HepG2 (cell line): Measurements from ENCODE around the gene CPLANE1. TPM values are rescaled to one million over a fixed set of nuclear protein-coding genes. Genes with fewer than 3 reads are reported as not detected.
A peak's percentile ranks its signal among the peaks of the same experiment; 100 is the strongest.

Experiments
- ATAC-seq: fragments of 200-7000 bp; cut with Tn5 transposase; 3 replicates; pipeline ENCODE4 v1.9.1; 2020; ENCODE audit warnings: mild to moderate bottlenecking, moderate library complexity
- BruUV-seq: library from RNA; stranded (reverse); fragments of 400-500 nt; replicated peaks from 2 replicates; lab custom pipeline; 2021; lab: Mats Ljungman, UMichigan
- CTCF ChIA-PET: fragments of 300-600 bp; formaldehyde crosslinking; extraction: SDS; loops from one replicate; lab custom pipeline; 2021; ENCODE audit warnings: low total read pairs, inconsistent platforms, low intra/inter-chr PET ratio; lab: Yijun Ruan, JAX
- POLR2A ChIA-PET: fragments of 350-600 bp; sonication (Branson Sonifier 250); formaldehyde crosslinking; loops from one replicate; lab custom pipeline; 2020; ENCODE audit warnings: antibody characterized with exemption, inconsistent platforms; lab: Yijun Ruan, JAX
- DNase-seq: peaks from one replicate; pipeline ENCODE4 v3.0.0-alpha.2; 2015; ENCODE audit warnings: low spot score
- FAIRE-seq: peaks from 3 replicates; lab custom pipeline; 2011; peaks lifted over from hg19 to GRCh38; lab: Jason Lieb, UNC
- H2AFZ ChIP-seq: one replicate; pipeline ENCODE4 v1.6.1; 2011; ENCODE audit warnings: low read length, inconsistent platforms
- H3K27ac ChIP-seq: fragments of 300-600 bp; 3 replicates; pipeline ENCODE4 v1.8.0; 2011; ENCODE audit warnings: mixed run types, mild to moderate bottlenecking, mixed read lengths, low read length, inconsistent platforms; ENCODE audit not compliant: insufficient read depth; ENCODE audit errors: extremely low read length
- H3K27me3 ChIP-seq, 2 experiments: fragments of 200-600 bp in 1 of 2; 2 replicates in 1 of 2; 3 replicates in 1 of 2; pipeline versions ENCODE4 v1.6.0 to v1.8.0; 2011; ENCODE audit warnings: low read length in 2 of 2, mild to moderate bottlenecking in 2 of 2, moderate library complexity in 2 of 2, inconsistent platforms in 1 of 2; ENCODE audit not compliant: insufficient read depth in 2 of 2, control insufficient read depth in 1 of 2
- H3K36me3 ChIP-seq, 2 experiments: fragments of 200-600 bp in 1 of 2; replicated peaks in 1 of 2; 2 replicates in 1 of 2; 3 replicates in 1 of 2; pipeline versions ENCODE4 v1.5.1 to v1.8.0; 2011; ENCODE audit warnings: low read length in 2 of 2, inconsistent platforms in 1 of 2; ENCODE audit not compliant: insufficient read depth in 2 of 2, control insufficient read depth in 1 of 2
- H3K4me1 ChIP-seq: 2 replicates; pipeline ENCODE4 v1.5.1; 2012; ENCODE audit warnings: low read length, inconsistent platforms; ENCODE audit not compliant: insufficient read depth
- H3K4me2 ChIP-seq: 2 replicates; pipeline ENCODE4 v1.6.0; 2011; ENCODE audit warnings: low read depth, low read length, inconsistent platforms
- H3K4me3 ChIP-seq, 3 experiments: fragments of 200-600 bp in 1 of 3; sonication (generic), shearing (Covaris generic) in 1 of 3; replicated peaks in 1 of 3; 2 replicates each; pipeline ENCODE4 v1.5.1; 2011 to 2016; ENCODE audit warnings: low read length in 3 of 3, inconsistent platforms in 2 of 3, low read depth in 2 of 3, mild to moderate bottlenecking in 2 of 3, control low read depth in 1 of 3, mixed read lengths in 1 of 3; ENCODE audit not compliant: insufficient read depth in 1 of 3
- H3K79me2 ChIP-seq: one replicate; pipeline ENCODE4 v1.6.1; 2011; ENCODE audit warnings: low read length, inconsistent platforms; ENCODE audit not compliant: insufficient read depth
- H3K9ac ChIP-seq: 2 replicates; pipeline ENCODE4 v1.6.0; 2011; ENCODE audit warnings: mild to moderate bottlenecking, low read depth, low read length, inconsistent platforms; ENCODE audit not compliant: insufficient read depth
- H3K9me3 ChIP-seq: 2 replicates; pipeline ENCODE4 v1.5.1; 2012; ENCODE audit warnings: mild to moderate bottlenecking, low read length
- H4K20me1 ChIP-seq: 2 replicates; pipeline ENCODE4 v1.6.0; 2011; ENCODE audit warnings: inconsistent platforms, mild to moderate bottlenecking, low read length, moderate library complexity; ENCODE audit not compliant: insufficient read depth
- DMAP1 ChIP-seq: IDR thresholded peaks from 2 replicates; pipeline ENCODE4 v1.6.1; 2016
- DNMT3B ChIP-seq: conservative IDR thresholded peaks from 2 replicates; pipeline ENCODE4 v1.6.1; 2016; ENCODE audit warnings: missing biosample characterization, control low read depth
- GZF1 ChIP-seq: sonication (generic); formaldehyde crosslinking; IDR thresholded peaks from 2 replicates; pipeline ENCODE4 v1.5.1; 2020; ENCODE audit warnings: mild to moderate bottlenecking, missing genetic modification reagents
- HCFC1 ChIP-seq: fragments of 150-350 bp; IDR thresholded peaks from 2 replicates; pipeline ENCODE4 v1.6.1; 2014; ENCODE audit warnings: low read depth, low read length
- HHEX ChIP-seq: IDR thresholded peaks from 2 replicates; pipeline ENCODE4 v1.6.1; 2016; ENCODE audit warnings: control low read depth
- IRF9 ChIP-seq: sonication (generic); formaldehyde crosslinking; IDR thresholded peaks from 2 replicates; pipeline ENCODE4 v1.8.0; 2022; ENCODE audit warnings: missing genetic modification reagents, mild to moderate bottlenecking, borderline replicate concordance
- JARID2 ChIP-seq: sonication (generic); formaldehyde crosslinking; IDR thresholded peaks from 2 replicates; pipeline ENCODE4 v1.8.1; 2023; ENCODE audit warnings: missing genetic modification reagents, inconsistent platforms; ENCODE audit not compliant: insufficient replicate concordance
- NFKBIZ ChIP-seq: IDR thresholded peaks from 2 replicates; pipeline ENCODE4 v1.6.1; 2018; ENCODE audit warnings: missing genetic modification reagents, missing compliant biosample characterization
- NFYB ChIP-seq: sonication (generic); formaldehyde crosslinking; IDR thresholded peaks from 2 replicates; pipeline ENCODE4 v1.4.0; 2020; ENCODE audit warnings: missing genetic modification reagents
- PAX8 ChIP-seq: sonication (generic); formaldehyde crosslinking; IDR thresholded peaks from 2 replicates; pipeline ENCODE4 v1.8.0; 2022; ENCODE audit warnings: mild to moderate bottlenecking, missing genetic modification reagents, borderline replicate concordance
- SALL2 ChIP-seq: sonication (generic); formaldehyde crosslinking; IDR thresholded peaks from 2 replicates; pipeline ENCODE4 v1.8.1; 2023; ENCODE audit warnings: mild to moderate bottlenecking, missing genetic modification reagents, inconsistent platforms
- THAP11 ChIP-seq: IDR thresholded peaks from 2 replicates; pipeline ENCODE4 v1.6.1; 2016; ENCODE audit warnings: missing biosample characterization, missing genetic modification reagents
- YEATS2 ChIP-seq: sonication (generic); formaldehyde crosslinking; IDR thresholded peaks from 2 replicates; pipeline ENCODE4 v1.4.0; 2020; ENCODE audit warnings: missing genetic modification reagents, borderline replicate concordance
- ZNF143 ChIP-seq: sonication (generic); formaldehyde crosslinking; IDR thresholded peaks from 2 replicates; pipeline ENCODE4 v1.4.0; 2020; ENCODE audit warnings: missing genetic modification reagents
- ZNF160 ChIP-seq: sonication (generic); formaldehyde crosslinking; IDR thresholded peaks from 2 replicates; pipeline ENCODE4 v1.8.0; 2022; ENCODE audit warnings: mild to moderate bottlenecking, inconsistent platforms, missing genetic modification reagents
- ZNF180 ChIP-seq: sonication (generic); formaldehyde crosslinking; IDR thresholded peaks from 2 replicates; pipeline ENCODE4 v1.4.0; 2020; ENCODE audit warnings: low read depth, missing genetic modification reagents, borderline replicate concordance
- ZNF224 ChIP-seq: sonication (generic); formaldehyde crosslinking; IDR thresholded peaks from 2 replicates; pipeline ENCODE4 v1.5.0; 2020; ENCODE audit warnings: mild to moderate bottlenecking, missing genetic modification reagents
- ZNF30 ChIP-seq: sonication (generic); formaldehyde crosslinking; IDR thresholded peaks from 2 replicates; pipeline ENCODE4 v1.5.0; 2020; ENCODE audit warnings: mild to moderate bottlenecking, missing genetic modification reagents
- ZNF343 ChIP-seq: sonication (generic); formaldehyde crosslinking; IDR thresholded peaks from 2 replicates; pipeline ENCODE4 v1.4.0; 2020; ENCODE audit warnings: mild to moderate bottlenecking, missing genetic modification reagents
- ZNF446 ChIP-seq: sonication (generic); formaldehyde crosslinking; IDR thresholded peaks from 2 replicates; pipeline ENCODE4 v1.5.0; 2020; ENCODE audit warnings: mild to moderate bottlenecking, missing genetic modification reagents
- ZNF569 ChIP-seq: sonication (generic); formaldehyde crosslinking; IDR thresholded peaks from 2 replicates; pipeline ENCODE4 v1.5.0; 2020; ENCODE audit warnings: mild to moderate bottlenecking, missing genetic modification reagents, moderate library complexity, borderline replicate concordance
- ZNF784 ChIP-seq: sonication (generic); formaldehyde crosslinking; IDR thresholded peaks from 2 replicates; pipeline ENCODE4 v1.5.1; 2020; ENCODE audit warnings: missing genetic modification reagents, mild to moderate bottlenecking, borderline replicate concordance
- WGBS: methylation state at CpG from one replicate; pipeline ENCODE4 v1.1.6; 2017; ENCODE audit warnings: low lambda C conversion rate; 5-methylcytosine and 5-hydroxymethylcytosine counted together
- in situ Hi-C: cut with HindIII; loops from 2 replicates; pipeline ENCODE4 v1.10.0; 2017; ENCODE audit warnings: low pct_unique_long_range_greater_than_20kb; ENCODE audit not compliant: extremely low pct_ligation_motif_present
- intact Hi-C: fragments of 100-400 bp; cut with micrococcal nuclease; formaldehyde crosslinking; loops from one replicate; pipeline ENCODE4 v1.10.0; 2022; ENCODE audit not compliant: unreplicated experiment
- polyA plus RNA-seq, 8 experiments: library from polyadenylated mRNA; depleted of rRNA in 3 of 8; stranded (reverse) in 7 of 8; unstranded in 1 of 8; fragments of >200 nt; fragmentation: Illumina TruSeq in 4 of 8; extraction: Trizol in 4 of 8; gene quantifications; 2 replicates each; pipeline versions ENCODE4 v1.2.1 to v1.2.3, GENCODE V29; 2011 to 2016; ENCODE audit warnings: low read depth in 4 of 8, missing spikeins in 1 of 8, mixed read lengths in 1 of 8; ENCODE audit not compliant: insufficient read depth in 1 of 8
- total RNA-seq, 5 experiments: library from RNA; depleted of rRNA; stranded (reverse); fragments of >200 nt; fragmentation: Illumina TruSeq; extraction: Trizol; gene quantifications; 2 replicates each; pipeline ENCODE4 v1.2.3, GENCODE V29; 2016; ENCODE audit warnings: low read depth in 1 of 5
- TF ChIP-seq, protein P1 (sequence below): sonication (generic); formaldehyde crosslinking; IDR thresholded peaks from 2 replicates; pipeline ENCODE4 v1.4.0; 2020; ENCODE audit warnings: missing genetic modification reagents

Gene CPLANE1
- total and polyA plus RNA-seq, 2 of the 13 experiments (the other 11 are each of a cell fraction or from before 2014, with no cell fraction given) = 6.3 to 9.9 TPM

DNA sequence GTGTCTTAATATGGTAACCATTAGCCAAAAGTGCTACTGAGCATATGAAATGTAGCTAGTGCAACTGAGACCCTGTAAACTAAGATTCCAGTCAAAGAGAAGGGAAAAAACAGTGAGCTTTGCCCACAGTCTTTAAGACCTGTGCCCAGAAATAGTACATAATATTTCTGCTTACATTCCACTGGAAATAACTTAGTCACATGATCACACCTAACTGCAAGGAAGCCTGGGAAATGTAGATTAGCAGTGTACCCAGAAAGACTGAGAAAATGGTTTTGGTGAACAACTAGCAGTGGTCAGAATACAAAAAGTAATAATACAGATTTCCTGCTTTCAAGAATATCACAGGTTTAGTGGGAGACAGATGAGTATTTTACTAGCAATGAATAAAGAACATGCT, 2.5 kb upstream of the CPLANE1 start (continued):
- TF ChIP-seq, protein P1, sequence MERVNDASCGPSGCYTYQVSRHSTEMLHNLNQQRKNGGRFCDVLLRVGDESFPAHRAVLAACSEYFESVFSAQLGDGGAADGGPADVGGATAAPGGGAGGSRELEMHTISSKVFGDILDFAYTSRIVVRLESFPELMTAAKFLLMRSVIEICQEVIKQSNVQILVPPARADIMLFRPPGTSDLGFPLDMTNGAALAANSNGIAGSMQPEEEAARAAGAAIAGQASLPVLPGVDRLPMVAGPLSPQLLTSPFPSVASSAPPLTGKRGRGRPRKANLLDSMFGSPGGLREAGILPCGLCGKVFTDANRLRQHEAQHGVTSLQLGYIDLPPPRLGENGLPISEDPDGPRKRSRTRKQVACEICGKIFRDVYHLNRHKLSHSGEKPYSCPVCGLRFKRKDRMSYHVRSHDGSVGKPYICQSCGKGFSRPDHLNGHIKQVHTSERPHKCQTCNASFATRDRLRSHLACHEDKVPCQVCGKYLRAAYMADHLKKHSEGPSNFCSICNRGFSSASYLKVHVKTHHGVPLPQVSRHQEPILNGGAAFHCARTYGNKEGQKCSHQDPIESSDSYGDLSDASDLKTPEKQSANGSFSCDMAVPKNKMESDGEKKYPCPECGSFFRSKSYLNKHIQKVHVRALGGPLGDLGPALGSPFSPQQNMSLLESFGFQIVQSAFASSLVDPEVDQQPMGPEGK (CRISPR knock-in tag) = no peak
- TF ChIP-seq DMAP1 (CRISPR knock-in tag) (no peak), ZNF224 (CRISPR knock-in tag) (no peak), ZNF343 (CRISPR knock-in tag) (no peak), ZNF569 (CRISPR knock-in tag) (no peak), ZNF160 (CRISPR knock-in tag) (no peak), YEATS2 (CRISPR knock-in tag) (no peak)
- TF ChIP-seq, all 625 proteins: peak for 0

- intact Hi-C loops (no loop called here), in situ Hi-C loops (no loop called here)
- Histone ChIP-seq H4K20me1 (no peaks in the 10 kb centered on the region), H3K4me1 (peaks cover 22% of the 10 kb centered on the region), H3K27ac (peak overlapping the region; percentile 84), H3K79me2 (no peaks in the 10 kb centered on the region), H3K4me2 (peak overlapping the region; percentile 76), H2AFZ (peak overlapping the region; percentile 79), H3K36me3 (no peaks in the 10 kb centered on the region), H3K9ac (peak overlapping the region; percentile 85), H3K4me3 (peak overlapping the region; percentile 74 to 92 (median 83); a peak in 5 of 6 replicates), H3K9me3 (peaks cover 10% of the 10 kb centered on the region), H3K27me3 (no peaks in the 10 kb centered on the region; a peak in 1 of 5 replicates)
- ChIA-PET CTCF (no interaction called here), POLR2A (interaction anchor here (1.0 to 1.4 kb wide), 4 partner anchors 11 to 129 kb away, joined by 3 to 7 read pairs (median 4); partner anchors contain the start of genes NUP155 and WDR70)
- FAIRE-seq (no peak), ATAC-seq (peak; percentile 19), DNase-seq (no peak)
- TSS peak; percentile 62 for BruUV-seq
- WGBS = 47% methylated on average over 8 of the region's 10 CpGs
- TF ChIP-seq NFYB (CRISPR knock-in tag) (no peak), HHEX (no peak), NFKBIZ (CRISPR knock-in tag) (no peak), IRF9 (CRISPR knock-in tag) (0 out of 2 replicates have a peak, but pooled peaks have one; percentile 12), DNMT3B (no peak), HCFC1 (no peak), ZNF143 (no peak), GZF1 (CRISPR knock-in tag) (no peak), PAX8 (CRISPR knock-in tag) (no peak), ZNF784 (CRISPR knock-in tag) (no peak), THAP11 (CRISPR knock-in tag) (no peak), ZNF180 (CRISPR knock-in tag) (no peak), ZNF446 (CRISPR knock-in tag) (no peak), ZNF30 (CRISPR knock-in tag) (peak; percentile 68; the same call in 1 of the 2 replicates), SALL2 (CRISPR knock-in tag) (no peak), JARID2 (CRISPR knock-in tag) (no peak)
These were observed 614 bp upstream of the CPLANE1 start for GRCh38 chr5:37249815-37250164.
